Right cardiac atrium (tissue), 5 donors: Measurements from ENCODE around the gene NHSL1. TPM values are rescaled to one million over a fixed set of nuclear protein-coding genes. Genes with fewer than 3 reads are reported as not detected.
A peak's percentile ranks its signal among the peaks of the same experiment; 100 is the strongest.

Source experiments
- ATAC-seq, 2 donors: fragments of 200-7000 bp; cut with Tn5 transposase; one replicate each; pipeline versions ENCODE4 v1.8.0 to v1.9.1; 2020; ENCODE audit warnings: moderate library complexity in 2 of 2, mild to moderate bottlenecking in 1 of 2
- DNase-seq, 3 donors: peaks; one replicate each; pipeline ENCODE4 v3.0.0-alpha.2; 2020
- H3K27ac ChIP-seq: one replicate; pipeline ENCODE4 v1.5.1; 2013; ENCODE audit warnings: mild to moderate bottlenecking, low read length, control low read depth, moderate library complexity
- H3K27me3 ChIP-seq: one replicate; pipeline ENCODE4 v1.6.1; 2013; ENCODE audit not compliant: control insufficient read depth, insufficient read depth
- H3K4me1 ChIP-seq: one replicate; pipeline ENCODE4 v1.6.1; 2013; ENCODE audit warnings: low read length; ENCODE audit not compliant: control insufficient read depth, insufficient read depth
- H3K4me3 ChIP-seq: one replicate; pipeline ENCODE4 v1.5.1; 2013; ENCODE audit warnings: low read length, control low read depth
- H3K9me3 ChIP-seq: one replicate; pipeline ENCODE4 v1.6.1; 2013; ENCODE audit warnings: low read length; ENCODE audit not compliant: control insufficient read depth
- WGBS: extraction: QIAGEN DNeasy Blood & Tissue Kit; methylation state at CpG from one replicate; pipeline ENCODE4 v1.1.7; 2013; 5-methylcytosine and 5-hydroxymethylcytosine counted together
- intact Hi-C, 4 donors: fragments of 100-400 bp; cut with DNase I; formaldehyde crosslinking; loops; one replicate each; pipeline versions ENCODE4 v1.11.0 to v1.14.0; 2022 to 2023
- long read RNA-seq, 4 donors: library from polyadenylated mRNA; unstranded; transcript quantifications; one replicate each; pipeline ENCODE4 v2.0.0, GENCODE V29; 2020 to 2021
- polyA plus RNA-seq: library from polyadenylated mRNA; stranded (reverse); fragments of 200-250 nt; gene quantifications from one replicate; pipeline ENCODE4 v1.2.3, GENCODE V29; 2013
- total RNA-seq, 4 donors: library from RNA; stranded (reverse); fragmentation: NEBNext Ultra II Directional; extraction: Animal tissue kit (Norgen Biotek cat#: 25700); gene quantifications; one replicate each; pipeline ENCODE4 v1.2.1, GENCODE V29; 2021
- donor health status: healthy with polysubstance abuse.
- donor health status: DM: no; HTN: yes; CAD: no.
- donor health status: DM: no; HTN: no; CAD: no.
- donor health status: DM: no; HTN: yes; CAD: no; lungs with severe emphysema.
- donor health status: DM: yes; HTN: yes; CAD: no.

The NHSL1 gene, protein sequence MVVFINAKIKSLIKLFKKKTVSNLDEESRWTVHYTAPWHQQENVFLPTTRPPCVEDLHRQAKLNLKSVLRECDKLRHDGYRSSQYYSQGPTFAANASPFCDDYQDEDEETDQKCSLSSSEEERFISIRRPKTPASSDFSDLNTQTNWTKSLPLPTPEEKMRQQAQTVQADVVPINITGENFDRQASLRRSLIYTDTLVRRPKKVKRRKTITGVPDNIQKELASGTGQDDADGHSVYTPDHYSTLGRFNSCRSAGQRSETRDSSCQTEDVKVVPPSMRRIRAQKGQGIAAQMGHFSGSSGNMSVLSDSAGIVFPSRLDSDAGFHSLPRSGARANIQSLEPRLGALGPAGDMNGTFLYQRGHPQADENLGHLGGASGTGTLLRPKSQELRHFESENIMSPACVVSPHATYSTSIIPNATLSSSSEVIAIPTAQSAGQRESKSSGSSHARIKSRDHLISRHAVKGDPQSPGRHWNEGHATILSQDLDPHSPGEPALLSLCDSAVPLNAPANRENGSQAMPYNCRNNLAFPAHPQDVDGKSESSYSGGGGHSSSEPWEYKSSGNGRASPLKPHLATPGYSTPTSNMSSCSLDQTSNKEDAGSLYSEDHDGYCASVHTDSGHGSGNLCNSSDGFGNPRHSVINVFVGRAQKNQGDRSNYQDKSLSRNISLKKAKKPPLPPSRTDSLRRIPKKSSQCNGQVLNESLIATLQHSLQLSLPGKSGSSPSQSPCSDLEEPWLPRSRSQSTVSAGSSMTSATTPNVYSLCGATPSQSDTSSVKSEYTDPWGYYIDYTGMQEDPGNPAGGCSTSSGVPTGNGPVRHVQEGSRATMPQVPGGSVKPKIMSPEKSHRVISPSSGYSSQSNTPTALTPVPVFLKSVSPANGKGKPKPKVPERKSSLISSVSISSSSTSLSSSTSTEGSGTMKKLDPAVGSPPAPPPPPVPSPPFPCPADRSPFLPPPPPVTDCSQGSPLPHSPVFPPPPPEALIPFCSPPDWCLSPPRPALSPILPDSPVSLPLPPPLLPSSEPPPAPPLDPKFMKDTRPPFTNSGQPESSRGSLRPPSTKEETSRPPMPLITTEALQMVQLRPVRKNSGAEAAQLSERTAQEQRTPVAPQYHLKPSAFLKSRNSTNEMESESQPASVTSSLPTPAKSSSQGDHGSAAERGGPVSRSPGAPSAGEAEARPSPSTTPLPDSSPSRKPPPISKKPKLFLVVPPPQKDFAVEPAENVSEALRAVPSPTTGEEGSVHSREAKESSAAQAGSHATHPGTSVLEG (N-terminal part only)
- total RNA-seq (10 to 100 TPM; 35.4 to 46.5 (median 38.8) TPM), polyA plus RNA-seq (10.5 TPM)
- long read RNA-seq, donor 1, partial matches to known transcripts: 28 of 32 reads
- long read RNA-seq, donor 1, other reads (novel, unspliced or antisense): 2 of 32 reads
- long read RNA-seq, donor 2, partial matches to known transcripts: 7 of 7 reads
- long read RNA-seq, donor 2, other reads (novel, unspliced or antisense): 0 of 7 reads
- long read RNA-seq, donor 3, partial matches to known transcripts: 24 of 32 reads
- long read RNA-seq, donor 3, other reads (novel, unspliced or antisense): 8 of 32 reads
- long read RNA-seq, donor 4, partial matches to known transcripts: 5 of 6 reads
- long read RNA-seq, donor 4, other reads (novel, unspliced or antisense): 1 of 6 reads

DNA sequence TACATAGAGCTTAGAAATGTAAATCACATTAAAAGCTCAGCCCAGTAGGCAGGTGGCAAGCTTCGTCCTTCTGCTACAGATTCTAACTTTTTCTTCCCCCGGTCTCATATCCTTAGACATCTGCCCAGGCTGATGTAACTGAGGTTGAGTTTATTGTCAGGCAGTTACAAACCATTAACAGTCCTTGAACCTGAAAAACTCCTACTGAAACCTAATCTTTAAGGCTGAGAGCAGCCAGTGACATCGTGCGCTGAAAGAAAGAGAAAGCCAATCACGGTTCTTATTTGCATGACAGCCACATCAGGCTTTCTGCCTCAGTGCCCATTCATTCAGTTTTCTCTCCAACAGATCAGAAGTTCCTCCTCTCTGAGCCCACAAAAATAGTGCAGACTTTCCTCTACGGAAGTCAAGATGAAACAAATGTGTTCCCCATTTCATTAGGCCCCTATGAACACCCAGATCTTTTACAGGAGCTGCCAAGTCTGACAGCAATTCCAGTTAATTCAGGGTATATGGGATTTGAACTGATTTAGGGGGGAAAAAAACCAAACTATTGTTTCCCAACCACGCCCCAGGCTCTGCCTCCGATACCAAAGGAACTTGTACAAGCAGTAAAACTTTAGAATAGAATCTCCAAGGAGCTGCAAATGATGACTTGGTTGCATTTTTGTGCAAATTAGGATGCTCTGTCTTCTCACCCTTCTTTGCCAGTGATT lies at the start of gene NHSL1:
Gene NHSL1, minus strand, starts transcription at position 192 of the 716 bp plus-strand sequence. CDS start 204 bp downstream, outside the sequence.
- Histone ChIP-seq H3K4me1 (peaks cover 2% of the 10 kb centered on the region), H3K27me3 (no peaks in the 10 kb centered on the region), H3K9me3 (no peaks in the 10 kb centered on the region), H3K27ac (no peak within 1 kb of the TSS), H3K4me3 (no peak within 1 kb of the TSS)
- ATAC-seq (peak in 1 of 2 donors; percentile 30), DNase-seq (no peak)
- intact Hi-C loops: no loop called here
- WGBS: 61% methylated on average over 8 of the region's 8 CpGs

DNA sequence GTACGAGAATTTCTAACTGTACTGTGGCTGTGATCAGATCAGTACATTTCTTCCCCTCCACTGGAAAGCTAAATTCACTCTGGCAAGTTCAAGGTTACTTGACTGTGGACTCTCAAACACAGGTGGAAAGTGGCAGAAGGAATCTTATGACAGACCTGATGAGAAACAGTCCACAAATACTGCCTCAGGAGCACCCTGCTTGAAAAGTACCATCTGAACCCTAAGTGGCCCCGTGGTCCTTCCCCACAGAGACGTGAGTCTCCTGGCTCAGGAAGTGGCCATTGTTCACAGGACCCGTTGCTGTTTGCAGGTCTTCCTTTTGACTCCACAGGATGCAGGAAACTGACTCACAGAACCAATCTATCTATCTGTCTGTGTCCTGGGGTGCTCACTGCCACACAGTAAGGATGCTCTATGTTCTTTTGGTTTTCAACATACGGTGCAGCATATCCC lies 47.5 kb upstream of the NHSL1 start:
- H3K27ac ChIP-seq: no peak overlapping the region
- peak in 1 of 2 donors; percentile 60 for ATAC-seq
- intact Hi-C loops: no loop called here

DNA sequence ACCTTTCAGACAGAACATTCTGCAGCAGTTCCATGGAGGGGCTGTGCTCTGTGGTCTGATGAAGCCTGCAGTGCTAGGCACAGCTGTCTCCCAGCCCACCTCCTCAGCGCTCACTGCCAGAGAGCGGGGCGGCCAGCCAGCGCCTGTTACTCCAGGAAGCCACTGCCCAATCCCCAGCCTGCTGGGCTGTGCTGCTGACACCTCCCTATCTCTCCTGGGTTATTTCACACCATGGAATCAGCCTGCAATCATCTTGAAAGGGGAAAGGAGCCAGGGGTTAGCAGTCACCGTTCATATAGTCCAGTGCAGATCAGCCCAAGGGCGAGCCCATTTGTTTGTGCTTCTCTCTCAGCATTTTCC lies 46.3 kb upstream of the NHSL1 start:
- peak; percentile 95 for ATAC-seq
- Histone ChIP-seq H3K27me3 (no peaks in the 10 kb centered on the region), H3K27ac (peak overlapping the region; percentile 78), H3K4me3 (peak overlapping the region; percentile 23), H3K9me3 (no peaks in the 10 kb centered on the region), H3K4me1 (peaks cover 1% of the 10 kb centered on the region)
- 22% methylated on average over 6 of the region's 6 CpGs for WGBS
- intact Hi-C loops: no loop called here
- DNase-seq: peak; percentile 85 to 94 (median 94)

More for the DNA sequence above, 47.5 kb upstream of the NHSL1 start:
- Histone ChIP-seq H3K4me1 (no peaks in the 10 kb centered on the region), H3K4me3 (no peak overlapping the region), H3K9me3 (no peaks in the 10 kb centered on the region), H3K27me3 (no peaks in the 10 kb centered on the region)
- WGBS: 45% methylated on average over 5 of the region's 5 CpGs
- peak in 1 of 3 donors; percentile 34 for DNase-seq

DNA sequence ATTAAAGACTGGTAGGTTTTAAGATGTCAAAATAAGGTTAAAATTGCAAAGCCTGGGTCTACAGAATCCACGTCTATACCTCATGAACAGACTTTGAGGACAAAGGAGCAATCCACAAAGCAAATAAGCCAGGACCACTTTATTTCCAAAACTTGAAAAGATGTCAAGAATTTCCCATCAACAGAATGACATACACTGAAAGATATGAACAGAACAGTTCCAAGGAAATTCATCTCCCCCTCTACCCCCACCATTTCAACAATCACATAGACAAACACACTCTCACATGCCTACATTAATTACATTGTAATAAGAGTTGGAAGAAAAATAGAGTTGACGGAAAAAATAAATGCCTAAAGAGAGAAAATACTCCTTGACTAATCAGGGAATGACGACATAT lies 45.2 kb upstream of the NHSL1 start:
- Histone ChIP-seq H3K4me3 (peak overlapping the region; percentile 23), H3K9me3 (no peaks in the 10 kb centered on the region), H3K27me3 (no peaks in the 10 kb centered on the region), H3K4me1 (peaks cover 1% of the 10 kb centered on the region), H3K27ac (no peak overlapping the region)
- 41% methylated on average over 3 of the region's 3 CpGs for WGBS
- no peak for ATAC-seq
- no peak for DNase-seq
- intact Hi-C loops: no loop called here

DNA sequence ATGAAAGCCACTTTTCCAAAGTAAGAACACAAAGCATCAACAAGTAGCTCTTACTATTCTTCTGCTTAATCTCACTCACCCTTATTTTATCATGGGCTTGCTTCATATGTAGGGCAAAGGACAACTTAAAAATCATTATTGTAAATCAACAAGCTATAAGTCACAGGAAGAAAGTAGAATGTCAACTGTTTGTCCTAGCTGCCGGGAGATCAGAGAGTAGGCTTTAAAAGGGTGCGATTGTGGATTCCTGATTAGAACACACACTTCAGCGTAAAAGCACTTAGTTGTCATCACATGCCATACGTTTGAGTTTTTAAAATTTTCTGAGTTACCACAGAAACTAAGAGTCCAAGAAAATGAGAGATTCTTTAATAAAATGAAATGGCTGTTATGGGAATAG lies 44.4 kb upstream of the NHSL1 start:
- WGBS: 37% methylated on average over 4 of the region's 4 CpGs
- no peaks in the 10 kb centered on the region for H3K9me3 ChIP-seq
- peak overlapping the region; percentile 23 for H3K4me3 ChIP-seq
- no peak for DNase-seq
- peaks cover 1% of the 10 kb centered on the region for H3K4me1 ChIP-seq
- no peak overlapping the region for H3K27ac ChIP-seq
- H3K27me3 ChIP-seq: no peaks in the 10 kb centered on the region
- ATAC-seq: no peak
- intact Hi-C loops: no loop called here

DNA sequence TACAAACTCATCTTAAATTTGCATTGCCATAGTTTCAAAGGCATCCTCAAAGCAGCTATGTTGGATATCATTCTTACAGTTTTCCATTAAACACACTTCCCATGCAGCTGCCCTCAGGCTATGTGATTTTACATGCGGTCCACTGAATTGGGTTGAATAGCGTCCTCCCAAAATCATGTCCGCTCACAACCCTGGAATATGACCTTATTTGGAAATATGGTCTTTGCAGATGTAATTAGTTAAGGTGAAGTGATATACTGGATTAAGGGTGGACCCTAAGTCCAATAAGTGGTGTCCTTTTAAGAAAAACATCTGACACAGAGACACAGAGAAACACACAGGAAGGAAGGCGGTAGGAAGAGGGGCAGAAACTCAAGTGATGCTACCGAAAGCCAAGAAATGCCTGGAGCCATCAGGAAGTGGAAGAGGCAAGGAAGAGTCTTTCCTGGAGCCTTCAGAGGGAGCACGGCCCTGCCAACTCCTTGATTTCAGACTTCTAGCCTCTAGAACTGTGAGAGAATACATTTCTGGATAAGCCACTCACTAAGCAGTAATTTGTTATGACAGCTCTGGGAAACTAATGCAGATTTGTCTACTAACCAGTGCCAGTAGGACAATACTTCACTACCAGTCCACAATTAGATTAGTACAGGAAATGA lies 42.7 kb upstream of the NHSL1 start:
- peak overlapping the region; percentile 97 for H3K27ac ChIP-seq

DNA sequence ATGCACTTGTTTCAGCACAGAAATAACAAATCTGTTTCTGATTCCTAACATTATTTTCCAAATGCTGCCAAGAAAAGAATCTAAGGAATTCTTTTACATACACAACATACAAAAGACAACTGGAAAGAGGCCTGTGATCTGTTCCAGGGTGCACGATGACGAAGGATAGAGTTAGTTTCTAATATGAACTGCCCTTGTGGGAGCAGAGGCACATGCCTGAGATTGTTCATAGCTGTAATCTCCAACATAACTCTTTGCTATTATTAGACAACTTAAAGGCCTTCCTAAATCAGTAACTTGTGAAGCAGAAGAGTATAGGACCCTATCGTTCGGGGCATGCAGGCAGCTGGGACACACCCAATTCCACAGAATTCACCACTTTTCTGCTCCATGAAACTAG lies 41.2 kb upstream of the NHSL1 start:
- intact Hi-C loops: no loop called here
- WGBS: 40% methylated on average over 4 of the region's 4 CpGs
- DNase-seq (no peak), ATAC-seq (peak; percentile 32 to 34)
- Histone ChIP-seq H3K27ac (peak overlapping the region; percentile 84), H3K4me1 (peaks cover 4% of the 10 kb centered on the region), H3K27me3 (no peaks in the 10 kb centered on the region), H3K9me3 (no peaks in the 10 kb centered on the region), H3K4me3 (no peak overlapping the region)

More for the DNA sequence above, 42.7 kb upstream of the NHSL1 start:
- DNase-seq (peak in 1 of 3 donors; percentile 45), ATAC-seq (peak; percentile 2 to 16)
- no peak overlapping the region for H3K4me3 ChIP-seq
- no peaks in the 10 kb centered on the region for H3K9me3 ChIP-seq
- H3K27me3 ChIP-seq: no peaks in the 10 kb centered on the region
- intact Hi-C loops: no loop called here
- 41% methylated on average over 6 of the region's 6 CpGs for WGBS
- peaks cover 4% of the 10 kb centered on the region for H3K4me1 ChIP-seq

DNA sequence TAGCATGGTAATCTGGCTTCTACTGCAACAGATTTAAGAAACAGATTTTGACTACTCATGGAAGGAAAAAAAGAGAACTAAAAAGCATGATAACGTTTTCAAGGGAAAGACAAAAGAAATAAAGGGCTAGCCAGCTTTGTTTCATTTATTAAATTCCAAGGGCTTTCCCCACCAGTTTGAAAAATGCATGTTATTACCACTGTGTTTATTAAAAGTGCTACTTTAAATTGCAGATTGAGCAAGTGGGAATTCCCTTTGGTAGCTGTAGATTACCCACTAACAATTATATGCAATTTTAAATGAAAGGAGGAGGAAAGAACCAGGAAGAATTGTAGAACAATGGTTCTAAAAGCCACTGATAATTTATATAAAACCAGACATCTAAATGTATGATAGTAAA lies 40.6 kb upstream of the NHSL1 start:
- Histone ChIP-seq H3K27ac (no peak overlapping the region), H3K9me3 (no peaks in the 10 kb centered on the region), H3K27me3 (no peaks in the 10 kb centered on the region), H3K4me3 (no peak overlapping the region), H3K4me1 (peaks cover 7% of the 10 kb centered on the region)
- intact Hi-C loops: no loop called here
- WGBS: 12% methylated on average over 1 of the region's 1 CpG
- ATAC-seq (no peak), DNase-seq (no peak)

DNA sequence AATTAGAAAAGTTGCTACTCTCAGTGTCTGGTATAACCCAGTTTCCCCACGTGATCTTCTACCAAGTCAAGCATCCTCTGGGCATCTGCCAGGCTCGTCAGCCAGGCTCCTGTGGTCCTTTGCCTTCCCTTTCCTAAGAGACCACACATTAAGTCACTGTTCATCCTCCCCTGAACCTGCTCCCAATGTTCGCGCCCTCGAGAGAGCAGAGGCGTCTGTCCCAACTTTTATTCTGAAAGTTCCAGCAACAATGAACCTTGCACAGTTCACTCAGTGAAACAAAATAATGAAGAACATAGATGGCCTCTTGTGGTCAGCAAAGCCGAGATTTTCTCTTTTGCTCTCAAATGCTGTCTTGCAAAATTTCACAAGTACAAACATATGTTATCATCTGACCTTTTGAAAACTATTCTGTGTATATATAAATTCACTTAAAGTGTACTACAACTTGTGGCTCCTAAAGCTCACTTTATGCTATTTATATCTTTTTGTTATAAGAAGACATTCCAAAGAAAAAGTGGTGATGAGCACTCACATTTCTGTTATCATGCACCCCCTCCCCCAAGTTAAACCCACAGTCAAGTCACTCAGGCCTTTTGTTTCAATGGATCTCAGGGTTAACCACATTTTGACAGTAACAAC lies 39.2 kb upstream of the NHSL1 start:
- DNase-seq (peak; percentile 47 to 83 (median 76)), ATAC-seq (peak; percentile 18 to 47)
- H3K27ac ChIP-seq: peak overlapping the region; percentile 72

More for the DNA sequence above, 39.2 kb upstream of the NHSL1 start:
- intact Hi-C loops: no loop called here
- WGBS: 41% methylated on average over 7 of the region's 7 CpGs
- Histone ChIP-seq H3K27me3 (no peaks in the 10 kb centered on the region), H3K9me3 (no peaks in the 10 kb centered on the region), H3K4me1 (peaks cover 8% of the 10 kb centered on the region), H3K4me3 (no peak overlapping the region)
